Astrocyte (in vitro differentiated cells and primary cell): ENCODE data around the gene CDCP1. TPM values are rescaled to one million over a fixed set of nuclear protein-coding genes. Genes with fewer than 3 reads are reported as not detected.

Experiments used
- DNase-seq: peaks from one replicate; pipeline ENCODE4 v3.0.0-alpha.2; 2010; ENCODE audit warnings: low read depth
- FAIRE-seq: peaks from 2 replicates; lab custom pipeline; 2011; peaks lifted over from hg19 to GRCh38; lab: Jason Lieb, UNC
- H2AFZ ChIP-seq: 2 replicates; pipeline ENCODE4 v1.6.0; 2012; ENCODE audit warnings: low read depth, low read length, inconsistent platforms
- H3K27ac ChIP-seq: 2 replicates; pipeline ENCODE4 v1.5.1; 2011; ENCODE audit warnings: low read depth, low read length, inconsistent platforms
- H3K27me3 ChIP-seq: 2 replicates; pipeline ENCODE4 v1.6.0; 2011; ENCODE audit warnings: low read length, inconsistent platforms; ENCODE audit not compliant: insufficient read depth
- H3K36me3 ChIP-seq: 2 replicates; pipeline ENCODE4 v1.5.1; 2011; ENCODE audit warnings: low read length, inconsistent platforms; ENCODE audit not compliant: insufficient read depth
- H3K4me1 ChIP-seq: 2 replicates; pipeline ENCODE4 v1.5.1; 2011; ENCODE audit warnings: low read length, inconsistent platforms; ENCODE audit not compliant: insufficient read depth
- H3K4me2 ChIP-seq: 2 replicates; pipeline ENCODE4 v1.6.0; 2012; ENCODE audit warnings: low read length, inconsistent platforms
- H3K4me3 ChIP-seq: 2 replicates; pipeline ENCODE4 v1.5.1; 2011; ENCODE audit warnings: low read depth, mild to moderate bottlenecking, low read length, inconsistent platforms; ENCODE audit not compliant: insufficient read depth
- H3K79me2 ChIP-seq: 2 replicates; pipeline ENCODE4 v1.6.0; 2012; ENCODE audit warnings: mild to moderate bottlenecking, low read length, inconsistent platforms; ENCODE audit not compliant: insufficient read depth
- H3K9ac ChIP-seq: 2 replicates; pipeline ENCODE4 v1.6.0; 2012; ENCODE audit warnings: mild to moderate bottlenecking, low read length, inconsistent platforms
- H3K9me3 ChIP-seq: 2 replicates; pipeline ENCODE4 v1.5.1; 2012; ENCODE audit warnings: low read depth, mild to moderate bottlenecking, low read length, inconsistent platforms; ENCODE audit not compliant: insufficient read depth
- H4K20me1 ChIP-seq: 2 replicates; pipeline ENCODE4 v1.6.0; 2012; ENCODE audit warnings: low read length, inconsistent platforms; ENCODE audit not compliant: insufficient read depth
- H3K27ac Mint-ChIP-seq: one replicate; pipeline ENCODE4 v1.8.0; 2021; ENCODE audit warnings: mild to moderate bottlenecking, mixed read lengths; ENCODE audit not compliant: unreplicated experiment
- H3K27me3 Mint-ChIP-seq: one replicate; pipeline ENCODE4 v1.8.0; 2021; ENCODE audit warnings: low read depth, mixed read lengths; ENCODE audit not compliant: unreplicated experiment
- H3K36me3 Mint-ChIP-seq: one replicate; pipeline ENCODE4 v1.8.0; 2021; ENCODE audit warnings: low read depth, mixed read lengths; ENCODE audit not compliant: unreplicated experiment
- H3K4me1 Mint-ChIP-seq: one replicate; pipeline ENCODE4 v1.8.0; 2021; ENCODE audit warnings: low read depth, mixed read lengths; ENCODE audit not compliant: unreplicated experiment
- H3K4me3 Mint-ChIP-seq: one replicate; pipeline ENCODE4 v1.8.0; 2021; ENCODE audit warnings: mild to moderate bottlenecking, moderate library complexity, mixed read lengths; ENCODE audit not compliant: unreplicated experiment
- H3K9me3 Mint-ChIP-seq: one replicate; pipeline ENCODE4 v1.8.0; 2021; ENCODE audit warnings: mild to moderate bottlenecking, mixed read lengths; ENCODE audit not compliant: unreplicated experiment
- EZH2 ChIP-seq: IDR thresholded peaks from 2 replicates; pipeline ENCODE4 v1.6.1; 2012; ENCODE audit warnings: mild to moderate bottlenecking, low read length, inconsistent platforms; ENCODE audit not compliant: insufficient read depth
- total RNA-seq: library from RNA; stranded (reverse); gene quantifications from 2 replicates; pipeline ENCODE4 v1.2.1, GENCODE V29; 2021
- TF ChIP-seq, protein P1 (sequence below): IDR thresholded peaks from 2 replicates; pipeline ENCODE4 v1.5.1; 2011; ENCODE audit warnings: low read depth, mild to moderate bottlenecking, inconsistent platforms, low read length, moderate library complexity; ENCODE audit not compliant: insufficient read depth

CDCP1 gene
- total RNA-seq, 1 donor from 2014 or later = 6.8 TPM

- Histone ChIP-seq H3K79me2 (no peaks in the 10 kb centered on the region), H2AFZ (peak overlapping the region; percentile 14), H3K4me2 (peak overlapping the region; percentile 35), H3K9ac (no peak overlapping the region), H3K4me3 (no peak overlapping the region), H3K4me1 (peaks cover 29% of the 10 kb centered on the region), H3K9me3 (no peaks in the 10 kb centered on the region), H3K36me3 (no peaks in the 10 kb centered on the region), H3K27ac (no peak overlapping the region), H4K20me1 (no peaks in the 10 kb centered on the region), H3K27me3 (peaks cover 4% of the 10 kb centered on the region)
- Mint-ChIP-seq H3K4me3 (no peak overlapping the region), H3K4me1 (peaks cover 24% of the 10 kb centered on the region), H3K27me3 (peaks cover 10% of the 10 kb centered on the region), H3K27ac (peak overlapping the region; percentile 45), H3K9me3 (no peaks in the 10 kb centered on the region), H3K36me3 (no peaks in the 10 kb centered on the region)
- DNase-seq = peak; percentile 59
- no peak for TF ChIP-seq EZH2
- TF ChIP-seq, protein P1, sequence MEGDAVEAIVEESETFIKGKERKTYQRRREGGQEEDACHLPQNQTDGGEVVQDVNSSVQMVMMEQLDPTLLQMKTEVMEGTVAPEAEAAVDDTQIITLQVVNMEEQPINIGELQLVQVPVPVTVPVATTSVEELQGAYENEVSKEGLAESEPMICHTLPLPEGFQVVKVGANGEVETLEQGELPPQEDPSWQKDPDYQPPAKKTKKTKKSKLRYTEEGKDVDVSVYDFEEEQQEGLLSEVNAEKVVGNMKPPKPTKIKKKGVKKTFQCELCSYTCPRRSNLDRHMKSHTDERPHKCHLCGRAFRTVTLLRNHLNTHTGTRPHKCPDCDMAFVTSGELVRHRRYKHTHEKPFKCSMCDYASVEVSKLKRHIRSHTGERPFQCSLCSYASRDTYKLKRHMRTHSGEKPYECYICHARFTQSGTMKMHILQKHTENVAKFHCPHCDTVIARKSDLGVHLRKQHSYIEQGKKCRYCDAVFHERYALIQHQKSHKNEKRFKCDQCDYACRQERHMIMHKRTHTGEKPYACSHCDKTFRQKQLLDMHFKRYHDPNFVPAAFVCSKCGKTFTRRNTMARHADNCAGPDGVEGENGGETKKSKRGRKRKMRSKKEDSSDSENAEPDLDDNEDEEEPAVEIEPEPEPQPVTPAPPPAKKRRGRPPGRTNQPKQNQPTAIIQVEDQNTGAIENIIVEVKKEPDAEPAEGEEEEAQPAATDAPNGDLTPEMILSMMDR = no peak
- FAIRE-seq = no peak
Observed at GRCh38 chr3:45182915-45183871, 37.0 kb upstream of the CDCP1 start.

GRCh38 chr3:45181496-45181895 is 35.3 kb upstream of the CDCP1 start:
- Histone ChIP-seq H3K27me3 (peaks cover 4% of the 10 kb centered on the region), H2AFZ (no peak overlapping the region), H3K27ac (no peak overlapping the region), H3K79me2 (no peaks in the 10 kb centered on the region), H3K9ac (no peak overlapping the region), H4K20me1 (no peaks in the 10 kb centered on the region), H3K4me2 (no peak overlapping the region), H3K4me3 (no peak overlapping the region), H3K9me3 (no peaks in the 10 kb centered on the region), H3K4me1 (peaks cover 33% of the 10 kb centered on the region), H3K36me3 (no peaks in the 10 kb centered on the region)
- H3K4me3 Mint-ChIP-seq = no peak overlapping the region
- FAIRE-seq (no peak), DNase-seq (no peak)
- H3K36me3 Mint-ChIP-seq = no peaks in the 10 kb centered on the region
- H3K27me3 Mint-ChIP-seq = peaks cover 21% of the 10 kb centered on the region
- no peaks in the 10 kb centered on the region for H3K9me3 Mint-ChIP-seq
- no peak for TF ChIP-seq EZH2
- TF ChIP-seq, protein P1 = no peak
- H3K27ac Mint-ChIP-seq = no peak overlapping the region
- H3K4me1 Mint-ChIP-seq = peaks cover 28% of the 10 kb centered on the region

DNA sequence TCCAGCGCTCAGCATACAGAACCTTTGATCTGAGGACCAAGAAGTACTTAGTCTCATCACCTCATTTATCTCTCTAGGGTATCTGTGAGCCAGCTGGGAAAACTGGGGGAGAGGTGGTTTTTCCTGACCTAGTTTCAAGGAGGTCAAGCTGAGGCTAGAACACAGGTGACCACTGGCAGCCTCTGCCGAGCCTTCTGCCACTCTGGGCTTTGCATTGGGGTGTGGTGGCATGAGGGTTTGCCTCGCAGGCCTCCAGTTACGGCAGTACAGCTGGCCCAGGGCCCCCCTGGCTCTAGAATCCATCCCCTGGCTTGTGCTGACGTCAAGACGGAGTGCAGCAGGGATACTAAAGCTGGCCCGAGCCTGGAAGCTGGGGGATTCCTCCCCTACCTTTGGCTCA is 34.7 kb upstream of the CDCP1 start:
- Mint-ChIP-seq H3K36me3 (no peaks in the 10 kb centered on the region), H3K4me1 (peaks cover 28% of the 10 kb centered on the region)
- no peak for FAIRE-seq

More for the DNA sequence above, 34.7 kb upstream of the CDCP1 start:
- no peak overlapping the region for H3K4me3 ChIP-seq
- H3K4me2 ChIP-seq = no peak overlapping the region
- no peaks in the 10 kb centered on the region for H3K9me3 Mint-ChIP-seq
- TF ChIP-seq EZH2 = no peak
- TF ChIP-seq, protein P1 = no peak
- no peaks in the 10 kb centered on the region for H3K36me3 ChIP-seq
- no peaks in the 10 kb centered on the region for H3K9me3 ChIP-seq
- no peaks in the 10 kb centered on the region for H4K20me1 ChIP-seq
- peaks cover 33% of the 10 kb centered on the region for H3K4me1 ChIP-seq
- no peak for DNase-seq
- peaks cover 24% of the 10 kb centered on the region for H3K27me3 Mint-ChIP-seq
- H3K27me3 ChIP-seq = peaks cover 4% of the 10 kb centered on the region
- no peak overlapping the region for H3K27ac Mint-ChIP-seq
- H3K27ac ChIP-seq = no peak overlapping the region
- H3K9ac ChIP-seq = no peak overlapping the region
- no peak overlapping the region for H3K4me3 Mint-ChIP-seq
- H2AFZ ChIP-seq = no peak overlapping the region
- no peaks in the 10 kb centered on the region for H3K79me2 ChIP-seq
